Upper lobe of right lung (tissue), 1 donor: Measurements from ENCODE around the gene FCMR. TPM values are rescaled to one million over a fixed set of nuclear protein-coding genes. Genes with fewer than 3 reads are reported as not detected.

Source experiments
- ATAC-seq: fragments of 200-7000 bp; cut with Tn5 transposase; one replicate; pipeline ENCODE4 v1.9.1; 2020; ENCODE audit warnings: mild to moderate bottlenecking, moderate library complexity
- DNase-seq: peaks from one replicate; pipeline ENCODE4 v3.0.0-alpha.2; 2020
- H3K27ac ChIP-seq: fragments of 200-600 bp; one replicate; pipeline ENCODE4 v1.8.0; 2022
- H3K27me3 ChIP-seq: fragments of 200-600 bp; one replicate; pipeline ENCODE4 v1.8.0; 2022; ENCODE audit warnings: mild to moderate bottlenecking
- H3K36me3 ChIP-seq: fragments of 200-600 bp; one replicate; pipeline ENCODE4 v1.8.0; 2022
- H3K4me1 ChIP-seq: fragments of 200-600 bp; one replicate; pipeline ENCODE4 v1.8.0; 2022
- H3K4me3 ChIP-seq: fragments of 200-600 bp; one replicate; pipeline ENCODE4 v1.8.0; 2022; ENCODE audit warnings: mild to moderate bottlenecking
- H3K9me3 ChIP-seq: fragments of 200-600 bp; one replicate; pipeline ENCODE4 v1.8.0; 2022
- CTCF ChIP-seq: fragments of 200-600 bp; IDR thresholded peaks from one replicate; pipeline ENCODE4 v1.8.0; 2022; ENCODE audit warnings: antibody characterized with exemption
- intact Hi-C: fragments of 100-400 bp; cut with DNase I; formaldehyde crosslinking; loops from one replicate; pipeline ENCODE4 v1.11.0; 2022
- total RNA-seq: library from RNA; stranded (reverse); fragmentation: NEBNext Ultra II Directional; extraction: Animal tissue kit (Norgen Biotek cat#: 25700); gene quantifications from one replicate; pipeline ENCODE4 v1.2.1, GENCODE V29; 2021
- donor health status: DM: no; HTN: yes; CAD: no; lungs with severe emphysema.

The FCMR gene
- total RNA-seq, 1 donor from 2014 or later, result 12.6 TPM

GRCh38 chr1:206939841-206940587, 18.3 kb upstream of the FCMR start:
- Histone ChIP-seq H3K27ac (no peak overlapping the region), H3K4me3 (no peak overlapping the region), H3K36me3 (no peaks in the 10 kb centered on the region), H3K4me1 (no peaks in the 10 kb centered on the region), H3K27me3 (no peaks in the 10 kb centered on the region), H3K9me3 (no peaks in the 10 kb centered on the region)
- intact Hi-C loops, result no loop called here
- no peak for DNase-seq
- no peak for ATAC-seq
- TF ChIP-seq CTCF, result no peak

GRCh38 chr1:206939131-206939530, 17.4 kb upstream of the FCMR start:
- Histone ChIP-seq H3K27ac (no peak overlapping the region), H3K4me3 (no peak overlapping the region)

GRCh38 chr1:206937425-206937824, 15.7 kb upstream of the FCMR start:
- Histone ChIP-seq H3K4me3 (no peak overlapping the region), H3K36me3 (no peaks in the 10 kb centered on the region), H3K27ac (no peak overlapping the region), H3K27me3 (no peaks in the 10 kb centered on the region), H3K4me1 (no peaks in the 10 kb centered on the region), H3K9me3 (no peaks in the 10 kb centered on the region)
- no peak for TF ChIP-seq CTCF
- ATAC-seq, result peak; percentile 54
- no peak for DNase-seq
- intact Hi-C loops, result no loop called here

More at GRCh38 chr1:206939131-206939530, 17.4 kb upstream of the FCMR start:
- H3K36me3 ChIP-seq, result no peaks in the 10 kb centered on the region
- DNase-seq, result no peak
- intact Hi-C loops, result no loop called here
- no peak for TF ChIP-seq CTCF
- H3K27me3 ChIP-seq, result no peaks in the 10 kb centered on the region
- no peaks in the 10 kb centered on the region for H3K9me3 ChIP-seq
- ATAC-seq, result no peak
- no peaks in the 10 kb centered on the region for H3K4me1 ChIP-seq

- H3K9me3 ChIP-seq, result no peaks in the 10 kb centered on the region
- intact Hi-C loops, result no loop called here
- peak; percentile 46 for TF ChIP-seq CTCF
- peak; percentile 71 for ATAC-seq
- DNase-seq, result peak; percentile 84
- H3K27me3 ChIP-seq, result no peaks in the 10 kb centered on the region
- H3K36me3 ChIP-seq, result no peaks in the 10 kb centered on the region
- H3K27ac ChIP-seq, result no peak overlapping the region
- H3K4me1 ChIP-seq, result no peaks in the 10 kb centered on the region
- no peak overlapping the region for H3K4me3 ChIP-seq
Observed at GRCh38 chr1:206935491-206936067, 13.8 kb upstream of the FCMR start.

GRCh38 chr1:206933333-206933945, 11.7 kb upstream of the FCMR start:
- H3K4me1 ChIP-seq, result no peaks in the 10 kb centered on the region
- peak; percentile 75 for ATAC-seq
- H3K27me3 ChIP-seq, result no peaks in the 10 kb centered on the region
- no peak overlapping the region for H3K4me3 ChIP-seq
- DNase-seq, result peak; percentile 74
- peak; percentile 70 for TF ChIP-seq CTCF
- intact Hi-C loops, result no loop called here
- H3K27ac ChIP-seq, result no peak overlapping the region
- no peaks in the 10 kb centered on the region for H3K9me3 ChIP-seq
- no peaks in the 10 kb centered on the region for H3K36me3 ChIP-seq
